B cell (primary cell): ENCODE results near the gene CD300LD. TPM values are rescaled to one million over a fixed set of nuclear protein-coding genes. Genes with fewer than 3 reads are reported as not detected.
"Not testable (repeated sequence)": the region's sequence is repeated elsewhere in the genome, so short reads cannot be mapped to it uniquely, and the experiment has no call there.

Source experiments
- ATAC-seq: fragments of 200-7000 bp; cut with Tn5 transposase; one replicate; pipeline ENCODE4 v1.10.0; 2021; ENCODE audit warnings: low read depth, mild to moderate bottlenecking, moderate number of reproducible peaks, moderate library complexity
- CTCF ChIA-PET: fragments of 350-600 bp; sonication (Branson Sonifier 250); formaldehyde crosslinking; loops from one replicate; lab custom pipeline; 2021; ENCODE audit warnings: antibody characterized with exemption, inconsistent platforms; lab: Charles Lee
- POLR2A ChIA-PET: fragments of 350-600 bp; sonication (Branson Sonifier 250); formaldehyde crosslinking; loops from one replicate; lab custom pipeline; 2021; ENCODE audit warnings: antibody characterized with exemption; lab: Charles Lee
- DNase-seq: peaks from one replicate; pipeline ENCODE4 v3.0.0; 2013
- H2AFZ ChIP-seq: 2 replicates; pipeline ENCODE4 v1.6.1; 2012; ENCODE audit warnings: mild to moderate bottlenecking, low read depth, low read length; ENCODE audit not compliant: insufficient read depth, poor library complexity, severe bottlenecking
- H3K27ac ChIP-seq, 2 donors: 1 replicate in 1 of 2; 2 replicates in 1 of 2; pipeline ENCODE4 v1.5.1; 2012 to 2013; ENCODE audit warnings: low read length in 2 of 2, mild to moderate bottlenecking in 2 of 2, moderate library complexity in 1 of 2
- H3K27me3 ChIP-seq, 4 experiments: fragments of 200-600 bp in 1 of 4; sonication (generic) in 1 of 4; replicated peaks in 1 of 4; 1 replicate in 2 of 4; 2 replicates in 2 of 4; pipeline versions ENCODE4 v1.6.1 to v1.7.0; 2013 to 2016; ENCODE audit warnings: low read length in 3 of 4, mild to moderate bottlenecking in 2 of 4, mixed read lengths in 1 of 4, moderate library complexity in 1 of 4; ENCODE audit not compliant: insufficient read depth in 4 of 4, control insufficient read depth in 3 of 4; ENCODE audit errors: control extremely low read depth in 1 of 4
- H3K36me3 ChIP-seq, 2 experiments: replicated peaks in 1 of 2; 1 replicate in 1 of 2; 2 replicates in 1 of 2; pipeline versions ENCODE4 v1.6.1 to v1.7.1; 2013; ENCODE audit warnings: low read length in 1 of 2; ENCODE audit not compliant: insufficient read depth in 2 of 2, control insufficient read depth in 1 of 2; ENCODE audit errors: control extremely low read depth in 1 of 2, extremely low read depth in 1 of 2
- H3K4me1 ChIP-seq, 2 donors: fragments of 200-600 bp in 1 of 2; sonication (generic) in 1 of 2; 1 replicate in 1 of 2; 2 replicates in 1 of 2; pipeline versions ENCODE4 v1.5.1 to v1.6.1; 2013 to 2017; ENCODE audit warnings: low read length in 2 of 2; ENCODE audit not compliant: control insufficient read depth in 2 of 2, insufficient read depth in 2 of 2
- H3K4me2 ChIP-seq: replicated peaks from 2 replicates; pipeline ENCODE3; 2012; ENCODE audit warnings: mild to moderate bottlenecking, low read depth, low read length; ENCODE audit not compliant: poor library complexity, severe bottlenecking
- H3K4me3 ChIP-seq, 5 experiments: fragments of 200-600 bp in 1 of 5; sonication (generic) in 1 of 5; 1 replicate in 3 of 5; 2 replicates in 2 of 5; pipeline versions ENCODE4 v1.5.1 to v1.7.0; 2011 to 2016; ENCODE audit warnings: low read length in 4 of 5, mild to moderate bottlenecking in 4 of 5, low read depth in 2 of 5, control low read depth in 1 of 5, moderate library complexity in 1 of 5; ENCODE audit not compliant: insufficient read depth in 1 of 5; ENCODE audit errors: control extremely low read depth in 1 of 5, extremely low read depth in 1 of 5
- H3K79me2 ChIP-seq: fragments of 200-600 bp; sonication (generic); one replicate; pipeline ENCODE4 v1.6.0; 2016; ENCODE audit warnings: low read length; ENCODE audit not compliant: control insufficient read depth, insufficient read depth
- H3K9ac ChIP-seq: fragments of 200-600 bp; sonication (generic); 2 replicates; pipeline ENCODE4 v1.6.1; 2017; ENCODE audit warnings: mild to moderate bottlenecking, low read length, moderate library complexity
- H3K9me3 ChIP-seq, 3 donors: one replicate each; pipeline versions ENCODE4 v1.6.1 to v1.7.1; 2013; ENCODE audit warnings: low read length in 2 of 3; ENCODE audit not compliant: control insufficient read depth in 2 of 3, insufficient read depth in 1 of 3; ENCODE audit errors: control extremely low read depth in 1 of 3
- H4K20me1 ChIP-seq: 2 replicates; pipeline ENCODE4 v1.6.0; 2012; ENCODE audit warnings: mild to moderate bottlenecking, low read length; ENCODE audit not compliant: insufficient read depth, control insufficient read depth, poor library complexity, severe bottlenecking
- H3K27ac Mint-ChIP-seq: one replicate; pipeline ENCODE4 v1.8.0; 2021; ENCODE audit warnings: mixed read lengths
- H3K27me3 Mint-ChIP-seq: one replicate; pipeline ENCODE4 v1.8.0; 2021; ENCODE audit warnings: mixed read lengths
- H3K4me1 Mint-ChIP-seq: one replicate; pipeline ENCODE4 v1.8.0; 2021; ENCODE audit warnings: mixed read lengths
- H3K4me3 Mint-ChIP-seq: one replicate; pipeline ENCODE4 v1.8.0; 2021; ENCODE audit warnings: mixed read lengths
- H3K9me3 Mint-ChIP-seq: one replicate; pipeline ENCODE4 v1.8.0; 2022; ENCODE audit warnings: mixed read lengths; ENCODE audit not compliant: insufficient read depth
- CTCF ChIP-seq: fragments of 200-600 bp; IDR thresholded peaks from one replicate; pipeline ENCODE4 v1.8.0; 2022; ENCODE audit warnings: antibody characterized with exemption, mild to moderate bottlenecking
- EZH2 ChIP-seq: IDR thresholded peaks from 2 replicates; pipeline ENCODE4 v1.6.1; 2012; ENCODE audit warnings: borderline replicate concordance, low read depth, mild to moderate bottlenecking, moderate library complexity, low read length; ENCODE audit not compliant: insufficient read depth, poor library complexity, severe bottlenecking
- WGBS: methylation state at CpG from one replicate; pipeline ENCODE4 v1.1.5; 2013; ENCODE audit warnings: missing lambda C conversion rate; ENCODE audit not compliant: insufficient coverage; 5-methylcytosine and 5-hydroxymethylcytosine counted together
- intact Hi-C: fragments of 100-400 bp; cut with micrococcal nuclease; formaldehyde crosslinking; loops from one replicate; pipeline ENCODE4 v1.10.0; 2022
- polyA plus RNA-seq: library from polyadenylated mRNA; depleted of rRNA; stranded (reverse); fragments of >200 nt; gene quantifications from 2 replicates; pipeline ENCODE4 v1.2.3, GENCODE V29; 2012
- total RNA-seq, 2 donors: library from RNA; stranded (reverse); fragments of 120-200 nt in 1 of 2; gene quantifications; 1 replicate in 1 of 2; 2 replicates in 1 of 2; pipeline versions ENCODE4 v1.2.3 to v1.2.4, GENCODE V29; 2013 to 2022

The CD300LD gene
- total and polyA plus RNA-seq, 2 donors (not counting 1 experiment from before 2014, with no cell fraction given): not detected

GRCh38 chr17:74637265-74637664 lies 45.2 kb upstream of the CD300LD start:
- peaks cover 5% of the 10 kb centered on the region for H3K27me3 Mint-ChIP-seq
- peak overlapping the region; percentile 23 for H3K4me2 ChIP-seq
- ATAC-seq (no peak), DNase-seq (no peak)
- H3K9me3 Mint-ChIP-seq: no peaks in the 10 kb centered on the region
- H3K4me1 Mint-ChIP-seq: peaks cover 76% of the 10 kb centered on the region
- H2AFZ ChIP-seq: no peak overlapping the region
- no peaks in the 10 kb centered on the region for H3K36me3 ChIP-seq
- 45% methylated on average over 10 of the region's 11 CpGs for WGBS
- H3K4me3 Mint-ChIP-seq: no peak overlapping the region
- intact Hi-C loops: no loop called here
- H3K9me3 ChIP-seq: peaks cover 0 to 5% (median 0%) of the 10 kb centered on the region in 3 donors
- POLR2A ChIA-PET: interaction anchor here (0.6 kb wide), 1 partner anchor 13 kb away, joined by 3 read pairs; no protein-coding TSS in a partner anchor
- TF ChIP-seq CTCF (no peak), EZH2 (no peak)
- no peaks in the 10 kb centered on the region for H4K20me1 ChIP-seq
- H3K9ac ChIP-seq: no peak overlapping the region
- H3K4me3 ChIP-seq: no peak overlapping the region
- no peaks in the 10 kb centered on the region for H3K79me2 ChIP-seq
- CTCF ChIA-PET: no interaction called here
- H3K27ac Mint-ChIP-seq: no peak overlapping the region
- peaks cover 82 to 85% of the 10 kb centered on the region in 2 donors for H3K4me1 ChIP-seq
- H3K27ac ChIP-seq: no peak overlapping the region
- H3K27me3 ChIP-seq: peaks cover 0 to 16% (median 2%) of the 10 kb centered on the region in 4 experiments

GRCh38 chr17:74636541-74637085 lies 44.5 kb upstream of the CD300LD start:
- Histone ChIP-seq H3K27me3 (peaks cover 0 to 16% (median 2%) of the 10 kb centered on the region in 4 experiments), H3K4me1 (peaks cover 82 to 85% of the 10 kb centered on the region in 2 donors)
- H3K4me3 ChIP-seq, H3K9ac ChIP-seq, DNase-seq, H2AFZ ChIP-seq, H3K9me3 Mint-ChIP-seq, H3K36me3 ChIP-seq, H4K20me1 ChIP-seq, H3K4me2 ChIP-seq, H3K27me3 Mint-ChIP-seq, H3K27ac ChIP-seq, CTCF ChIA-PET, intact Hi-C loops, H3K4me3 Mint-ChIP-seq, H3K79me2 ChIP-seq, H3K9me3 ChIP-seq, ATAC-seq: not testable (repeated sequence)
- Mint-ChIP-seq H3K4me1 (peaks cover 76% of the 10 kb centered on the region), H3K27ac (peak overlapping the region; percentile 46)
- POLR2A ChIA-PET: interaction anchor here (0.6 kb wide), 1 partner anchor 13 kb away, joined by 3 read pairs; no protein-coding TSS in a partner anchor
- no CpG with 5 or more reads among the region's 10 CpGs for WGBS
